ENCODE data around the gene CLCN6.

The CLCN6 gene

DNA sequence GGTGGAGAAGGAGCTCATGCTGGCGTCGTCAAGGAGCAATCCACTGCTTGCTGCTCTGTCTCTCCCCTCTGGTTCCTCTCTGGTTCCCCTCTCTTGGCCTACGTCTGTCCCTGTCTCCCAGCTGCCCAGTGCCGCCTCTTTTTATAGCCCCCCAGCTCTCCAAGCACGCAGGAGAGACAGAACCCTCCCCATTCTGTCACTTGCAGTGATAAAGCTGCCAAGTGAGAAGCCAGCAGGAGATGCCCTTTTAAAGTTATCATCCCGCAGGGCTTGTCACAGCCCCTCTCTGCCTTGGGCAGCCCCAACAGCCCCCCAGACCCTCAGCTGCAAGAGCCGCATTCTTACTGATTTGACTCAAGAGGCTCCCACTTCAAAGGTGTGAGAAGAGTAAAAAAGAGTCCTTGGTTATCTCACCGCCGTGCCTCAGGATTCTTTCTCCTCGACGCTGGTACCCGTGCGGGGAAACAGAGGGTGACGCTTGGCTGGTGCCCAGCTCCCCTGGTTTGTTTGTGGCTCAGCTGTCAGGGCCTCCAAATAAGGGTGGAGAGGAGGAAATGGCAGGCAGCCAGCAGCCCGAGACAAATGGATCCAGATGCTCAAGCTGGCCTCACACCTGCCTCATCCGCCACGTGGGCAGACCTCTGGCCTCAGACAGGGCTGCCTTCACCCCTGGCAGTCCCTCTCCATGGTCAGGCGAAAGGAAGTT lies 41.8 kb downstream of the CLCN6 start, which contains the start of gene NPPA:
Gene NPPA, minus strand, starts transcription at position 117 of the 706 bp plus-strand sequence. Its CDS starts 99 bp downstream, at position 18.
- DNase-seq (ENCODE audit: low read depth in 1 of 2, low spot score in 1 of 2): no peak

- DNase-seq (ENCODE audit: low read depth in 1 of 2, low spot score in 1 of 2): no peak
Observed at GRCh38 chr1:11848373-11848700, 42.3 kb downstream of the CLCN6 start.

GRCh38 chr1:11850156-11850555 lies 44.2 kb downstream of the CLCN6 start:
- DNase-seq (ENCODE audit: low read depth in 1 of 2, low spot score in 1 of 2): no peak

DNA sequence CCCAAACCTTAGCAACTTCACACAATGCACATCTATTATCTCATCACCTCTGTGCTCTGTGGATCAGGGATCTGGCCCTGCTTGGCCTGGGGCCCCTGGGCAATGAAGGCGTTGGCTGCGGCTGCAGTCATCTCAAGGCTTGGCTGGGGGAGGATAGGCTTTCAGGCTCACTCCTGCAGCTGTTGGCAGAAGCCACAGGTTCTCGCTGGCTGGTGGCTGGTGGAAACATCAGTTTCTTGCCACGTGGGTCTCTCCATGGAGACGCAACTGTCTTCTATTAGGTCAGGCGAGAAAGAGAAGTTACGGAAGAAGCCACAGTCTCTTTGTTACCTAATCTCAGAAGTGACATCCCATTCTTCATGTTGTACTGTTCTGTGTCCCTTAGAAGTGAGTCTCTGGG lies 45.2 kb downstream of the CLCN6 start:
- no peak for DNase-seq (ENCODE audit: low read depth in 1 of 2, low spot score in 1 of 2)

- no peak for DNase-seq (ENCODE audit: low read depth in 1 of 2, low spot score in 1 of 2)
Observed at GRCh38 chr1:11854519-11854918, 48.5 kb downstream of the CLCN6 start.

- no peak for DNase-seq (ENCODE audit: low read depth in 1 of 2, low spot score in 1 of 2)
Observed at GRCh38 chr1:11855430-11855829, 49.4 kb downstream of the CLCN6 start.

DNA sequence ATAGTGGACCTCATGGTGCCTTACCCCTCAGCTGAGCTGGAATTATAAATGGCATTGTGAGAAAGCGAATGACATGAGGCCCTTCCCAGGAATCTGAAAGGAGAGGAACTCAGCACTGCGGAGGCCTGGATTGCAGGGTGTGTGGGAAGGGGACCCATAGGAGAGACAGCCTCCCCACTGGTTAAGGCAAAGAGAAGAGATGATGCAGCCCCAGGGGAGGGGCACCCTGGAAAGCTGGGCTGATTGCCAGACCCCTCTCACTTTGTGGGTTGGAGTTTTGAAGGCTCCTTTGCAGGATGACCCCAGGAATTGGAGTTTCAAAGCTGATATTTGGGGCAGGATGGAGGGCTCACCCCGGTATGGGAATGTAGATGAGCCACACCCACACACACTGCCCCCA lies 50.7 kb downstream of the CLCN6 start:
- DNase-seq (ENCODE audit: low read depth in 1 of 2, low spot score in 1 of 2): no peak

DNA sequence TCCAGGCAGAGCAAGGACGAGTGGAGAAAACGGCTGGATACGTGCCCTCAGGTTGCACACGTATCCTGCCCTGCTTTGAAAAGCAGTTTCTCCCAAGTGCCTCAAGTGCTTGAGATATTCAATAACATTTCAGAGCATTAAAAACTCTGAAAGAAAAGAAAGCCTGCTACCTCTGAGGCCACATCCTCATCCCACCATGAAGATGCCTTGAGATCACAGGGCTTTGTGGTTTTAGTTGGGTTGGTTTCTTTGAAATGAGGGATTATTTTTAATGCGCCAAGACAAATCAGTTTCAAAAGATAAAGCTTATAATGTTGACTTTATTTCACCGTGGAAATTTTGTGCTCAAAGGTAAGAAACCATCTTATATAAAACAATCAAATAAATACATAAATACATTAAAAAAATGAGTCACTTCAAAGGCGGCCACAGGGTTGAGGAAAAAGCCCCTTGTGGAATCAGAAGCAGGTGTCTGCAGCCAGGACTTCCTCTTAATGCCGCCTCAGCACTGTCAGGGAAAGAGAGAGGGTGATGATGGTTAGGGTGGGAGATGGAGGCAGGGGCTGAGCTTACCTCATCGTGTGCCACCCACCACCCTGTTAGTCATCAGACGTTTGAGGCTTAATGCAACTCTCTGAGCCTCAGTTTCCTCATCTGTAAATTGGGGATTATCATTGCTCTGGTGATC lies 51.3 kb downstream of the CLCN6 start:
- no peak for DNase-seq (ENCODE audit: low read depth in 1 of 2, low spot score in 1 of 2)

- no peak for DNase-seq (ENCODE audit: low read depth in 1 of 2, low spot score in 1 of 2)
Observed at GRCh38 chr1:11858158-11858557, 52.2 kb downstream of the CLCN6 start.

DNA sequence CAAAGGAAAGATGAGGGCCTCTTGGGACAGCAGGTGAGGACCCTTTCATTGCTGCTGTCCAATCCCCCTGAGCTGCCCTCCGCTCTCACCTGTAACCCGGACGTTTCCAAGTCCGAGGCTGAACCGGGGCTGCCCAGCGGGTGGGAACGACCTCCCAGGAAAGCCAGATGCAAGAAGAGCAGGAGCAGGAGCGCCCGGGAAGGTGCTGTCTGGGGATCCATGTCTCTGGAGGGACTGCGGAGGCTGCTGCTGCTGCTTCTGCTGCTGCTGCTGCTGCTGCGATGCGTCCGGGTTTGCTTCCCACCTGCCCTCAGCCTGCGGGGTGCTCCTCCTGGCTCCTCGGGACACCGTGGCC lies 52.6 kb downstream of the CLCN6 start, which contains the start of gene NPPB:
Gene NPPB, minus strand, starts transcription at position 333 of the 355 bp plus-strand sequence. Its CDS starts 112 bp downstream, at position 221.
- no peak for DNase-seq (ENCODE audit: low read depth in 1 of 2, low spot score in 1 of 2)

DNA sequence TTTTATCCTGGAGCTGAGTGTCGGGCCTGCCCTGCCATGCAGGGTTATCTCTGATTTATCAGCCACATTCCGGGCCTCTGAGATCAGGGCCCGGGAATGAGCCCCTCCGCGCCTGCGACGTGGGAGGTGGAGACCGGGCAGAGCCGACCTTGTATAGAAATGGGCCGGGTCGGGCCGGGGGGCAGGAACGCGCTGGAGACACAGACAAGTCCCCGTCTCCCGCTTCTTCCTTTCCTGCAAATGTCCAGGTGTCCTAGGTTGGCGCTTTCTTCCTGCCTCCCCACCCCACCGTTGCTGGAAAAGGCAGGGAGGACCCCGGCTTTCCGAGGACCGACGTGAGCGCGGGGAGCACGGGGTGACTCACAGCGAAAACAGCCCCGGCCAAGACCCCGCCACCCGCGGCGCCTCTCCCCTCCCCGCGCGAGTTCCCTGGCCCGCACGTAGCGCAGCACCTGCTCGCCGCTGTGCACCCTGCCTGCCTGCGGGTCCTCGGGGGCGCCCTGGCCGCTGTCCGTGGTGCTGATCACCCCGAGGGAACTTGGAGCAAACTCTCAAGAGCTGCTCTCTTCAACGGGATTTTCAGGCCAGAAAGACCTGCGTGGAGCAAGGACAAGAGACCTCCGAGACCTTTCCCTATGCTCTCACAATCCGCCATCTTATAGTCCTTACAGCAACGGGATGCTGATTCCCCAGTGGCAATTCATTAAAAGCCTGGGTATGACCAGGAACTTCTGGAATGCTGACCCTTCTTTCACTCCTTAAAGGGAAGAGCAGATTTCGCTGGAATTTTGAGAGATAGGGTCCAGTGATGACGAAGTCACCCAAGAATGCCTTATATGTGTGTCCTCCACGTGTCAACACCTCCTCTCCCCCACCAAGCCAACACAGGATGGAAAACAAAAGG lies 53.2 kb downstream of the CLCN6 start:
- DNase-seq (ENCODE audit: low read depth in 1 of 2, low spot score in 1 of 2): peak; percentile 33 to 56

DNA sequence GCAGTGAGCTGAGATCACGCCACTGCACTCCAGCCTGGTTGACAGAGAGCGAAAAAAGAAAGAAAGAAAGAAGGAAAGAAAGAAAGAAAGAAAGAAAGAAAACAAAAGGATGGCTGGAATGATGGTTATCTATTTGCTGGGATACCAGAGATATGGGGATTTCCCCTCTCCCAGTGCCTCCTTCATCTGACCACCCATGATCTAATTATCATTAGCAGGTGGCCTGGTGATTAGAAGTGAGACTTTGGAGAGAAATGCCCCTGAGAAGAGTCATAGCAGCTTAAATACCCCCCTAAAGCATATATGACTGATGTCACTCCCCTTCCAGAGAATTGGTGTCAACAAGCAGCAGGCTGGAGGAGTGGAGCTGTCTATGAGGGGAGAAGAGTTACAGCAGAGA lies 54.1 kb downstream of the CLCN6 start:
- no peak for DNase-seq (ENCODE audit: low read depth in 1 of 2, low spot score in 1 of 2)

DNA sequence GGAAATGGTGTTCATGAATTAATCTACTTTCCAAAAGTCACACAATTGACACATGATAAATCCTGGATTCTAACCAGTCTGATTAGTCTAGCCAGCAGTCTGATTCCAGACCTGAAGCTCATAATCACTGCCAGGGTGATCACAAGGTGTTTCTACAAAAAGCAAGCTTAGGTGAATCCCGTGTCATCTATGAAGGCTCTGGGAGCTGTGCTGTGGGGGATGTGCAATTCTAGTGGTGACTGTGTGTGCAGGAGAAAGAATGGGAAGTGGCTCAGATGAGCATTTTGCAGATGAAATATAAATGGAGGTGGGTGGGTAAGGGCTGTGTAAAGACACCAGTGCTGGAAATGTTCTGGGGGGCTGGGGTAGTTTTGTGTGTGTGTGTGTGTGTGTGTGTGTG lies 54.6 kb downstream of the CLCN6 start:
- no peak for DNase-seq (ENCODE audit: low read depth in 1 of 2, low spot score in 1 of 2)

GRCh38 chr1:11862890-11863289 lies 56.9 kb downstream of the CLCN6 start:
- DNase-seq (ENCODE audit: low read depth in 1 of 2, low spot score in 1 of 2): no peak

- DNase-seq (ENCODE audit: low read depth in 1 of 2, low spot score in 1 of 2): no peak
Observed at GRCh38 chr1:11868331-11868980, 62.5 kb downstream of the CLCN6 start.

DNA sequence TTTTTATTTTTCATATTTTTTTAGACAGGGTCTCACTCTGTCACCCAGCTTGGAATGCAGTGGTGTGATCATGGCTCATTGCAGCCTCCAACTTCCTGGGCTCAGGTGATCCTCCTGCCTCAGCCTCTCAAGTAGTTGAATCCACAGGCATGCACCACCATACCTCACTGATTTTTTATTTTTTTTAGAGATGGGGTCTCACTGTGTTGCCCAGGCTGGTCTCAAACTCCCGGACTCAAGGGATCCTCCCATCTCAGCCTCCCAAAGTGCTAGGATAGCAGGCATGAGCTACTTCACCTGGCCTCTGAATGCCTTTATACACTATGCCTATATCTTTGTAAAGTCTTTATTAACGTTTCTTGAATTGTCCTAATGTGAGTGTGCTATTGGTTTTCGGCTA lies 63.1 kb downstream of the CLCN6 start:
- no peak for DNase-seq (ENCODE audit: low read depth in 1 of 2, low spot score in 1 of 2)

DNA sequence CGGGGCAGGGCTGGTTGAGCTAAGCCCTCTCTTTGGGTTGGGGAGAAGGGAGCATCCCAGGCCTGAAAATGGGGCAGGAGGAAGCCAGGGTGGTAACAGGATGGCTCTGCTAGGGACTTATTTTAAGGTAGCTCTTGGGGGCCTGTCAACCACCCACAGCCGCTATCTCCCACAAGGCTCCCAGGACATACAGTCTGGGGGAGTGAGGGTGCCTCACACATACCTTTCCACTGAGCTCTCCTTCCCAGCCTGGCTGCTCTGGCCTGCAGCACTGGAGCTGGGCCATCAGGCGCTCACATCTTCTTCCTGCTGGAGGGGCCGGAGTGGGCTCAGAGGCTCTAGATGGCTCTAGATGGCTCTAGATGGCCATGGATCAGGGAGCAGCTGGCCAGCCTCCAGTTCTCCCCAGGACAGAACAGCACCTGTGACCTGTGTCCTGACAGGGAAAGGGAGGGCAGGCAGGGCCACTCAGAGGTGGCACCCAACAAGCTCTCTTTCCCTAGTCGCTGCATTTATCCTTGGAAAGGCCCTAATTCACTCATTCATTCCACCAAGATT lies 63.7 kb downstream of the CLCN6 start:
- no peak for DNase-seq (ENCODE audit: low read depth in 1 of 2, low spot score in 1 of 2)

DNA sequence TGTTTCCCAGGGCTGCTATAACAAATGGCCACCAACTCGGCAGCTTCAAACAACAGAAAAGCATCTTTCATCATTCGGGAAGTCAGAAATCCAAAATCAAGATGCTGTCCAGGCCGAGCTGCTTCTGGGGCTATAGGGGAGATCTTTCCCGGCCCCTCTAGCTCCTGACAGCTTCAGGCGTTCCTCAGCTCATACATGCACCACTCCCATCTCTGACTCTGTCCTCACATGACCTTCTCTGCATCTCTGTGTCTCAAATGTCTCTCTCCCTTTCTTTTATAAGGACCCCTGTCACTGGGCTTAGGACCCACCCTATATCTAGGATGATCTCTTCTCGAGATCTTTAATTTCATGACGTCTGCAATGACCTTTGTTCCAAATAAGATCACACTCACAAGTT lies 66.6 kb downstream of the CLCN6 start:
- no peak for DNase-seq (ENCODE audit: low read depth in 1 of 2, low spot score in 1 of 2)

- no peak for DNase-seq (ENCODE audit: low read depth in 1 of 2, low spot score in 1 of 2)
Observed at GRCh38 chr1:11873395-11874257, 67.6 kb downstream of the CLCN6 start.

DNA sequence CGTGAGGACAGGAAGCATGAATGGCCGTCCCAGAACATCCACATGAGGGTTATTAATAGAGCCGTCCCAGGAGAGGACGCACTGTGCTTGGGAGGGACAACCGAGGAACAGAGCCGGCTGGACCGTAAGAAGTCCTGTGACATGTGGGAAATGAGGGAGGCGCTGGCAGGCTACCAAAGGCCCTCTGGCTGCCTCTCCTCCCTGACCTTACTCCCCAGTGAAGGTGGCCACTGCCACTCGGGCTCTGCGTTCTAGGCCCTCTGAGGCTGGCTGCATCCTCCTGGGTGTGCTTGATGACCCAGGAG lies 68.2 kb downstream of the CLCN6 start:
- no peak for DNase-seq (ENCODE audit: low read depth in 1 of 2, low spot score in 1 of 2)

Measured in stimulated activated CD4-positive, alpha-beta T cell treated with anti-CD3 and anti-CD28 coated beads, Interleukin-15, amount 100 ng/mL, for 1 hour (primary cell).